ENCODE results near the gene ATP11B. TPM values are rescaled to one million over a fixed set of nuclear protein-coding genes. Genes with fewer than 3 reads are reported as not detected.

The ATP11B gene
- 10 to 100 TPM; 38.5 to 49.4 TPM for total RNA-seq
- long read RNA-seq, partial matches to known transcripts: 1 of 5 reads
- long read RNA-seq, other reads (novel, unspliced or antisense): 4 of 5 reads

- intact Hi-C loops (cut with DNase I): loop anchor here in 1 of 2 donors (5.0 to 10.0 kb wide), 2 partner anchors 78 to 309 kb away; no protein-coding TSS in a partner anchor
Observed at GRCh38 chr3:182792901-182793662, at the start of gene ATP11B. Gene ATP11B, plus strand, starts transcription at chr3:182793504. Its CDS starts 256 bp downstream, at chr3:182793760.

GRCh38 chr3:182746959-182747358, 46.3 kb upstream of the ATP11B start:
- ATAC-seq: no peak
- DNase-seq: no peak
- intact Hi-C loops (cut with DNase I): no loop called here

More at GRCh38 chr3:182792901-182793662, at the start of gene ATP11B:
- DNase-seq: peak; percentile 67
- ATAC-seq: peak; percentile 95

- intact Hi-C loops (cut with DNase I): no loop called here
- DNase-seq (no peak), ATAC-seq (no peak)
Observed at GRCh38 chr3:182755308-182755707, 38.0 kb upstream of the ATP11B start.

GRCh38 chr3:182755712-182756111, 37.6 kb upstream of the ATP11B start:
- DNase-seq (no peak), ATAC-seq (no peak)
- intact Hi-C loops (cut with DNase I): no loop called here

GRCh38 chr3:182760576-182761164, 32.6 kb upstream of the ATP11B start:
- no peak for ATAC-seq
- intact Hi-C loops (cut with DNase I): no loop called here

GRCh38 chr3:182763896-182764295, 29.4 kb upstream of the ATP11B start:
- DNase-seq (no peak), ATAC-seq (no peak)
- intact Hi-C loops (cut with DNase I): no loop called here

More at GRCh38 chr3:182760576-182761164, 32.6 kb upstream of the ATP11B start:
- DNase-seq: no peak

- ATAC-seq (no peak), DNase-seq (no peak)
- intact Hi-C loops (cut with DNase I): no loop called here
Observed at GRCh38 chr3:182765287-182765686, 28.0 kb upstream of the ATP11B start.

- DNase-seq (no peak), ATAC-seq (no peak)
- intact Hi-C loops (cut with DNase I): no loop called here
Observed at GRCh38 chr3:182766099-182766498, 27.2 kb upstream of the ATP11B start.

- ATAC-seq (no peak), DNase-seq (no peak)
- intact Hi-C loops (cut with DNase I): no loop called here
Observed at GRCh38 chr3:182768413-182768812, 24.9 kb upstream of the ATP11B start.

GRCh38 chr3:182769673-182770072, 23.6 kb upstream of the ATP11B start:
- DNase-seq (no peak), ATAC-seq (no peak)
- intact Hi-C loops (cut with DNase I): no loop called here

GRCh38 chr3:182782149-182782548, 11.2 kb upstream of the ATP11B start:
- no peak for DNase-seq
- ATAC-seq: no peak
- intact Hi-C loops (cut with DNase I): no loop called here

GRCh38 chr3:182783106-182783505, 10.2 kb upstream of the ATP11B start:
- DNase-seq: no peak
- intact Hi-C loops (cut with DNase I): no loop called here
- no peak for ATAC-seq

GRCh38 chr3:182784542-182784941, 8.8 kb upstream of the ATP11B start:
- ATAC-seq (no peak), DNase-seq (no peak)
- intact Hi-C loops (cut with DNase I): no loop called here

- no peak for DNase-seq
- no peak for ATAC-seq
- intact Hi-C loops (cut with DNase I): no loop called here
Observed at GRCh38 chr3:182785142-182785541, 8.2 kb upstream of the ATP11B start.

GRCh38 chr3:182785756-182786155, 7.5 kb upstream of the ATP11B start:
- intact Hi-C loops (cut with DNase I): no loop called here
- ATAC-seq: no peak
- DNase-seq: no peak

- intact Hi-C loops (cut with DNase I): no loop called here
- ATAC-seq: no peak
- no peak for DNase-seq
Observed at GRCh38 chr3:182786564-182787196, 6.6 kb upstream of the ATP11B start.

- no peak for ATAC-seq
- DNase-seq: no peak
- intact Hi-C loops (cut with DNase I): no loop called here
Observed at GRCh38 chr3:182787302-182788036, 5.8 kb upstream of the ATP11B start.

- intact Hi-C loops (cut with DNase I): no loop called here
- ATAC-seq: no peak
Observed at GRCh38 chr3:182789371-182789770, 3.9 kb upstream of the ATP11B start.

GRCh38 chr3:182790612-182791011, 2.7 kb upstream of the ATP11B start:
- intact Hi-C loops (cut with DNase I): loop anchor here in 1 of 2 donors (5.0 to 10.0 kb wide), 2 partner anchors 76 to 312 kb away; no protein-coding TSS in a partner anchor
- DNase-seq (no peak), ATAC-seq (no peak)

More at GRCh38 chr3:182789371-182789770, 3.9 kb upstream of the ATP11B start:
- no peak for DNase-seq
